ENCODE measurements around the gene NCOA3.

Gene NCOA3

DNA sequence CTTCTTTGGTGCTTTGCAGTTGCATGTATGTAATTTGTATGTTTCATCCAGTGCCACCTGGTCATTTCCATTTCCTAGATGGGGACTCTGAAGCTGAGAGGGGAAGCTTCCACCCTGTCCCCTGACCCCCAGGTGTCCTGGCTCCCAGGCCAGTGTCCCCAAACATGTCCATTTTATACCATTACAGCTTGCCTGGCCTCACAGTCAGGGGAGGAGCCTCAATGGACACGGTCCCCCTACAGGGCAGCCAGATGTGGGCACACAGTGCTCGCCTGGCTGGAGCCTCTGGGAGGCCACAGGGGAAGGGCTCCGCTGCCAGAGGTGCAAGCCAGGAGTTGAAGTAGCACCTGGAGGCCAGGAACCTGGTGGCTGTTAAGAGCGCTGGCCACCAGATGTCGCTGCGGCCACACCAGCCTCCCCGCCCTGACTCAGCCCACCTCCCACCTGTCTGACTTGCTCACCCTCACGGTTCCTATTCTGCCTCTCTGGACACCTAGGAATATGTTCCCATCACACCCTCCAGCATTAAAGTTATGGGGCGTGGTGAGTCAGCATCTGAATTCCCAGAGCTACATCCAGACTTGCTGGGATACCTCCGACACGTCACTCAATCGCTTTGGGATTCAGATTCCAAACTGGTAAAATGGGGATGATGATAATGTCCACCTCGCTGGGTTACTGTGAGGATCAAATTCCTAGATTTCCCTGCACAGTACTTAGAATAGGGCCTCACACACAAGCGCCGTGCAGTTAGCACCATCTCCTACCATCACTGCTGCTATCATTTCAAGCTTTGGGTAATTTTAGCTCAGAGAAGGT lies 176.2 kb downstream of the NCOA3 start:
- DNase-seq (ENCODE audit: low read depth in 2 of 2): peak; percentile 55

DNA sequence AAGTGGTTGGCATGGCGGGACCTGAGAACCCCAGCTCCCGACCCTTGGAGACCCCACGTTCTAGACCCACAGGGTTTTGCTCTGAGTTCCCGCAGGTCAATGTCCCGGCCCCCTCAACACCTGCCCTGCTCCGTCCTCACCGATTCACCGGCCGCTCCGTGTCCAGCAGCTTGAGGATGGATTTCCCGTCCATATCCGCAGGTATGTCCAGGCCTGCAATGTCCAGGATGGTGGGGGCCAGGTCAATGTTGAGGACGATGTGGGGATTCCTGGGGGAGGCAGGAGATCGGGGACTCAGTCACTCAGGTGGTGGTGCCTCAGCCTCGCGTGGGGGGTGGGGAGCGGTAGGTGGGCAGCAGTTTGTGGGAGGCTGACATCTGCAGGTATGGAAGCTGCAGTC lies 176.8 kb downstream of the NCOA3 start:
- DNase-seq (ENCODE audit: low read depth in 2 of 2): no peak

DNA sequence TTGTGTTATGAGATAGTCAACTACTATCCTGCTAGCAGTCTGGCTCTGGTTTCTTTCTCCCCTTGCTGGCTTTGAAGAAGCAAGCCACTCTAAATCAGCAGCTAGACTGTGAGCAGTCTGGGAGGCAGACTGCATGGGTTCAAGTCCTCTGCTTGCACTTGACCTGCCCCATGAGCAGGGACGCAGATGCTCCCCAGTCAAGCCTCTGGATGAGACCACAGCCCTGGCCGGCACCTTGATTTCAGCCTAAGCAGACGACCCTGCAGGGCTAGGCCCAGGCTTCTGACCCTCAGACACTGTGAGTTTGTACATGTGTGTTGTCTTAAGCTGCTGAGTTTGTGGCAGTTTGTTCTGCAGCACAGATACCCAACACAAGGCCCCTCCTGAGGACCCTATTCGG lies 177.8 kb downstream of the NCOA3 start:
- DNase-seq (ENCODE audit: low read depth in 2 of 2): no peak

DNA sequence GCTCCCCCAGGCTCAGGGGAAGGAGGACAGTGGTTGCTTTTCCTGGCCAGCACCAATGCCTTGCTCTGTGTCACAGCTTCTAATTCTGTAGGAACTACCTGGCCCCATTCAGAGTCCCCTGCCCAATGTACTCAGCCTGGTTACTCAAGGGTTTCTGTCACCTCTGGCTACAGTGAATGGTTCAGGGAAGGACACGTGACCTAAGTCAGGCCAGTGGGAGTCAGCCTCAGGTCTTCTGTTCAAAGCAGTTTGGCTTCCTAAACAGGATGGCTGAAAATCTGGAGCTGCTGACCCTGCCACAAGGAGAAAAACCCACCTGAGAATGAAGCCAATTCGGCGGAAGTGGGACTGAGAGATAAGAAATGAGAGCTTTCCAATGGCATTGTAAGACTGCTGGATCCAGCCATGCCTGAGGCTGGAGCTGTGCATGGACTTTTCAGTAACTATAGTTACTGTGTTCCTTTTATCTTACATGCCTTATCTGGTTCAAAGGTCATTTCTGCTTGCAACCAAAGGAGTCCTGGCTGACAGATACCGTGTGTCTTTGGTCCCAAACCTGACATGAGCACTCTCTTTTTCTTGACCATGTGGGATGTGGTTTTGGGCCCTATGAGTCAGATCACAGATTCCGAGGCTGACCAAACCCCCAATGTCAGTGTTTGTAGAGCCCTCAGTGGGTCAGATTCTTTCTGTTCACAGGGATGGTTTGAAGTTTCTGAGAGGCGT lies 179.3 kb downstream of the NCOA3 start:
- no peak for DNase-seq (ENCODE audit: low read depth in 2 of 2)

DNA sequence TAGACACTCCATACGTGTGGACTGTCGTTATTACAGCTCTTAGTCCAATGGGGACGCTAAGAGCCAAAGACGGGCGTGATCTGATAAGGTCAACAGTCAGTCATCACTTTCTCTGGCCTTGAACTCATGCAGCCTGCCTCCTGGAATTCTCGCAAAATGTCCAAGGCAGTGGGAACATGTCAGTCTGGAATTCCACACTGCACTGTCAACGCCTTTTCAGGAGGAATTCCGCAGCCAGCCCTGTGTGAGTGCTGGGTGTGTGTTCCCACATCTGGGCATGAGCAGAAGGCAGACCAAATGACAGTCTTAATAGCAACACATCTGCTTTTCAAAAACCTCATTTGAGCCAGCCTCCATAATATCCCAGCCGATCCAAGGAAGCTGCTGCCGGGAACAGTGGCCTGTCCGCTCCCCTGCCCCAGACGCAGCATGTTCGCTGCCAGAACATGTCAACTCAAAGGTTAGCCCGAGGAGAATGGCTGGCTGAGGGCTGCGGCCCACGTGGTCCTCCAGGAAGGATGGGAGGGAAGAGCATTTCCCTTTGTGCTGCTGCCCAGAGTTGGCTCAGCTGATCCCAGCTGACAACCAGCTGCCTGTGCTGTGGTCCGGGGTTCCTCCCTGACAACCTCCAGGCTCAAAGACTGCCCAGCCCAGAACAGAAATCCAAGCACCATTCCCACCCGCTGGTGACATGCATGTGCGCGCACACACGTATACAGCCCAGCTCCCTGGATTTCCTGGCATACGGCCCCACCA lies 180.5 kb downstream of the NCOA3 start:
- DNase-seq (ENCODE audit: low read depth in 2 of 2): no peak

DNA sequence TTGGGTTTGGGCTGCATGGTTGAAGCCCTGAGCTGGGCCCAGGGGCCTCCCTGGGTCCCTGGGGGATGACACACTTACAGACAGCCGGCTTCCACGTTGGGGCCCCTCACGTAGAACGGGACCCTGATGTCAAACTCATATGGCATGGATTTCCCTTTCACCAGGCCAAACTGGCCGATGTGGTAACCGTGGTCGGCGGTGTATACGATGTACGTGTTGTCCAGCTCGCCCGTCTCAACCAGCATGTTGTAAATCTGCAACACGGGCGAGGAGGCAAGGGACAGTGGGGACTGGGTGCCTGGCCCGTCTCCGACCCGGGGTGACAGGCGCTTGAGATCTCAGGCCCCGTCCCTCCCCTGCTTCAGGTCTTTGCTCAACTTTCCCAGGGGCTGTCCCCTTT lies 181.2 kb downstream of the NCOA3 start:
- no peak for DNase-seq (ENCODE audit: low read depth in 2 of 2)

DNA sequence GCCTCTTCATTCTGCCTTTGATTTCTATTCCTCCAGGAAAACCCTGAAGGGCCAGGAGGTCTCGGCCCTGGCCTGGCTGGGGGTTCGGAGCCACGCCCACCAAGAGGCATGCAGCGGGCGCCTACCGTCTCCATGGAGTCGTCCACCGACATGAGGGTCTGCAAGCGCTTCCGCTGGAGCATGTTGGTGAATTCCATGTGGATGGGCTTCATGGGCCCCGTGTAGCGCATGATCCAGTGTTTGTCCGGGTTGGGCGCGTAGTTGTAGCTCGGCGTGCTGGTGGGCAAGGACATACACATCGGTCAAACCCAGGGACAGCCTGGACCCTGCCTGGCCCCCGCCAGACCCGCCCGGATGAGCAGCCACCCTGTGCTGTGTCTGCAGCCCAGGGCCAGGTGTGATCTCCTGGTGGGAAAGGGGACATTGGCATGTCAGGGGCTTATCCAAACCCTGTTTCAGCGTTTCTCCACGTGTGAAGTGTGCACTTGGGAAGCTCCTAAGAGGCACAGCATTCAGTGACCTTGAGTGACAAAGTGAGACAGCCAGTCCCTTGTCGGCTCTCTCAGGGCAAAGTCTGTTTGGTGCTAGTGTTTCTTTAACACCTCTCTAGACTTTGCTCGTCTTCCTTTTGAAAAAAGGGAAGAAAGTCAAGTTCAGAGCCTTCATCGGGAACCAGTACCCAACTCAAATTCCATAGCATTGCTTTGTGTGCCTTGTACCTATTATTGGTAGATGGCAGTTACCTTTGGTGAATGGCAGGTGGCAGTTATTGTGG lies 182.8 kb downstream of the NCOA3 start:
- no peak for DNase-seq (ENCODE audit: low read depth in 2 of 2)

DNA sequence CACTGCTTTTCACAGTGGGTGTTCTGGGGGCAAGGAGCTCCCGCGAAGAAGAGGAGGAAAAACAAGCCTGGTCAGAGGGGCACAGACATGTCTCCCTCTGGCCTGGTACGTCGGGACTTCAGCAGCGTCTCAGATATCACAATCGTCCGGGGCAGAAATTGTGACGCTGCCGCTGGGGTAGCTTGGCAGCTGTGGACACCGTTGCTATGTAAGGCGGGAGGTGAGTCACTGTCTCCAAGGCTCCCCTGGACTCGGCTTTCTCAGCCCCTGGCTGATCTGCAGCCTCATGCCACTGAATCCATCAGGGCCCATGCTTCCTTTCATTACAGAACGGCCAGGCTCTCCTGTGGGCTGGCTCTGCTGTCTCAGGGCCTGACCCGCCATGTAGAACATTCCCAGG lies 184.9 kb downstream of the NCOA3 start:
- no peak for DNase-seq (ENCODE audit: low read depth in 2 of 2)

DNA sequence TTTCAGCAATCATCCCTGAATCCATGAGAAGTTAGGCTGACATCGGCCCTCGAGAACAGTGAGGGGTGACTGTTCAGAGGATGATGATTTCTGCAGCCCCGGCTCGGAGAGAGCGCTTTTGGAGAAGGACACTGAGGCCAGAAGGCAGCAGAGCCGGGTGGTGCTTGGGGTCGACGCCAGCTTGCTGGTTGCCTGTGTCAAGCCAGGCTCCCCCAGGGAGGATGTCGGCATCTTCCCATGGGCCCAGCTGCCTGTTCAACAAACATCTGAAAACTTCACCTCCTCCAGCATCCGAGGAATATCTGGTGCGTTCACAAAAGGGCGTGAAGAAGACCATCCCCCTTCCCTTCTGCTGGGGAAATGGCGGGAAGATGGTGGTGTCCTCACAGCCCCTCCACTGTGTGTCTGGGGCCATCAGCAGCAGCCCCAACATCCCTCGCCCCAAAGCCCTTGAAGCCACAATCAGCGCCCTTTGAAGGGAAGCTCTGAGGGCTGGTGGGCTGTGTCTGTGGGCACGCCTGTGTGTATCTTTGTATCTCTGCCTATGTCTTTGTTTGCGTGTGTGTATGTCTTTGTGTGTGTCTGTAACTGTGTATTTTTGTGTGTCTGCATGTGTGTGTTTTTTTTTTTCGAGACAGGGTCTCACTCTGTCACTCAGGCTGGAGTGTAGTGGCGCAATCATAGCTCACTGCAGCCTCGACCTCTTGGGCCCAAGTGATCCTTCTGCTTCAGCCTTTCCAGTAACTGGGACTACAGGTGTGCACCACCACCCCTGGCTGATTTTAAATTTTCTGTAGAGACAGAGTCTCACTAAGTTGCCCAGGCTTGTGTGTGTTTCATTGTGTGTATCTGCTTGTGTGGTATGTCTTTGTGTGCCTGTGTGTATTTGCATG lies 185.7 kb downstream of the NCOA3 start:
- no peak for DNase-seq (ENCODE audit: low read depth in 2 of 2)

DNA sequence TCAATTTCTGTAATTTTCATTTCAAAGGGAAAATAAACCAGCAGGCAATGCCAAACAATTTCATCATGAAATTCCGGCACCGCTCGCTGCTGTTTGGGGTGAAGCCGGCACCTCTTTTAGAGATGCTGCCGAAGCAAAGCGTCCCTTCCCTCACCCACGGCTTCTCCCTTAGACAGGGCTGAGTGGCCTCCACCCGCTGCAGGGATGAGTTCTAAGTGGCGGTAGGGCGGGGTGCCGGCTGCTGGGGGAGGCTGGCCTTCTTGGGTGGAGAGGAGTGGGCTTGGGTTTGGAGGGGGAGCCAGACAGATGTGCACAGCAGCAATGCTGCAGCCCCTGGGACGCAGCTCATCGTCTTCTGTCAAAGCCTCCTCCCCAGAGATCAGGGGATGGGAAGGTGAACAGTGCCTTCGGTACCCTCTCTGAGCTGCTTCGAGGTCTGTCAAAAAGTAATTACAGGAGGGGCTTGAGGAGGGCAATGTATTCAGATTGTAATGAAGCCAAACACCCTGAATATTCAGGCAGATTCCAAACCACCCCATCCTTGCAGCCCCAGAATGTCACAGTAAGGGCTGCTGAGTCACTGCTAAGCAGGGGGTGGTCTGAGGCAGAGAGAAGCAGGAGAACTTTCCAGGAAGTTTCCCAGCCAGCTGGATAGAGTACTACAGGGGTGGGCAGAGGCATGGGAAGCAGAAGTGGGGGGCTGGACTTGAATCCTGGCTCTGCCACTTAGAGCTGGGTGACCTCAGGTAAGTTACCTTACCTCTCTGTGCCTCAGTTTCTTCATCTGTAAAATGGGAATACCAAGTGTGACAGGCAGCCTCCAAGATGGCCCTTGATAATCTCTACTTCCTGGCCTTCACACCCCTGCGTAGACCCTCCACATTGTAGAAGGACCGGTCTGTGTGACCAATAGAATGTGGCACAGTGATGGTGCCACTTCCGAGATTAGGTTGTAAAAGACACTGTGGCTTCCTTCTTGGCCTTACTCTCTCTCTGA lies 187.0 kb downstream of the NCOA3 start:
- DNase-seq (ENCODE audit: low read depth in 2 of 2): no peak

DNA sequence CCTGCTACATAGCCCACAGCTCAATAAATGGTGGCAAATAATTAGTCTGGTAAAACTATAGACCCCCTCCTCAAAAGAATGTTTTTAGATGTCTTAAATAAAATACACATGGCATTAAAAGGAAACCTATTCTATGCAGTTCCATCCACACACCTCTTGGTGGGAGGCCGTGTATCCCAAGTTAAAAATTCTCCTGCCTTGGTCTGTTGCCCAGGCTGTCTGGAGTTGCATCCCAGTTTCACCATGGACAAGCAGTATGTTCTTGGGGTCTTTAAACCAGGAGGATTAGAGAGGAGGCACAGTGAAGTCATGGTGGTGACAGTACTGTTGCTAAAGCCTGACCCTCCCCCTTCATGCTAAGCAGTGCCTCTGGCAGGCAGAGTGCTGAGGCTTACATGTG lies 188.0 kb downstream of the NCOA3 start:
- DNase-seq (ENCODE audit: low read depth in 2 of 2): no peak

DNA sequence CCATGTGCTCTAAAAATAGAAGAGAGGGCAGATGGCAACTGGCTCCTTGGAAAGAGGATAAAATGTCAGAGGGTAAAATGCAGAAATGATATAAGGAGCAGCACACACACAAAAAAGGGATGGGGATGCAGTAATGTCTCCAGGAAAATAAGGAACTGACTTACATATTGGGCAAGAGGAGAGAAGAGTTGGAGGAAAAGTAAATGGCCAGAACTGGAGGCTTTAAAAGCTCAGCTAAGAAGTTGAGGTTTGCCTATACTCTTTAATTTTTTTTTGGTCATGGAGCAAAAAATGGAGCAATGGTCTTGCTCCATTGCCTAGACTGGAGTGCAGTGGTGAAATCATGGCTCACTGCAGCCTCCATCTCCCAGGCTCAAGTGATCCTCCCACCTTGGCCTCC lies 189.9 kb downstream of the NCOA3 start:
- no peak for DNase-seq (ENCODE audit: low read depth in 2 of 2)

DNA sequence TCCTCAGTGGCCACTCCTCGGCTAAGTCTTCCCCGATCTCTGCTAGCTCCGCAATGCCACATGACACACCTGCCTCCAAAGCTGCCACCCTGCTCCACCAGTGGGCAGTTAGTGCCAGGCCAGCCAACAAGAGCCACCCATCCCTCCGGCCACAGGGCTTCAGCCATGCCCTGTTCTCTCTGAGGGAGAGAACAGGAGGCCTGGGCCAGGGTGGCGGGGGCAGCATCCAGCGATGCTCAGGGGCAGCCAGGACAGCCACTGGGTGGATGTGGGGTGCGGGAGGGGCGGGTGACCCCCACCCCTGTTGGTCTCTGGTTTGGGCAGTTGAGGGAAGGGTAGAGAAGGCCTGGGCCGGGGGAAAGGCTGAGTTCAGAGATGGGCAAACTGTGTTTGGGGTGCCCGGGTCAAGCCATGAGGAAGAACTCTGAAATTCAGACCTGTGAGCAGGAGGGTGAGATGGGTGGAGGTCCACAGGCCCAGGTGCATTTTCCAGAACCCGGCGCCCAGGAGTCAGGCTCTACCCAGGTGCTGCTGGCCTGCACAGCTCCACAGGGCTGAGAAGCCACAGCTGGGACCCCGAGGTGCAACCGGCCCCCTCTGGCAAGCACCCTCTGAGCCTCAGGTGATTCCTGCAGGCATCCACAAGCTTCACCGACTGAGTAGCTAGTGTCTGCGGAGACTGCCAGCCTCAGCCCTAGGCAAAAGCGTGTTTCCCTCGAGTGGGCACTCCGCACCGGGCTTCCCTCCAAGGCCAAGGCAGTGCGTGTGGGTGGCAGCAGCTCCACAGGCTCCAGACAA lies 192.5 kb downstream of the NCOA3 start:
- DNase-seq (ENCODE audit: low read depth in 2 of 2): no peak

DNA sequence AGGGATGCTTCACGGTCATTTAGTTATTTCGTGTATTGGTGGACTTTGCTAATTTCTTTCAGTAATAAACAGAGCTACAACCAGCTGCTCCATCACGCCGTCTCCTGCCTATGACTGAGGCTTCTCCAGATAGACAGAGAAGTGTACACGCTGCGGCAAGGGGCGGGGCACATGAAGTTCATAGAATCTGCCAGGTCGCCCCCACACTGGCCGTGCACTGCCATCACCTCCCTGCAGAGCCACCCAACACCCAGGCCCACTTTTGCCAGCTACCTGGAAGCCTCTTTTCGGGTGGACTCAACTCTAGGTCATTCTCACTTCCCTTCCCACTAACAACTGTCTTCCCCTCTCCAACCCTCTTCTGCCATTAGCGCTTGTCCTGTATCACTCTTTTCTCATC lies 195.2 kb downstream of the NCOA3 start:
- no peak for DNase-seq (ENCODE audit: low read depth in 2 of 2)

DNA sequence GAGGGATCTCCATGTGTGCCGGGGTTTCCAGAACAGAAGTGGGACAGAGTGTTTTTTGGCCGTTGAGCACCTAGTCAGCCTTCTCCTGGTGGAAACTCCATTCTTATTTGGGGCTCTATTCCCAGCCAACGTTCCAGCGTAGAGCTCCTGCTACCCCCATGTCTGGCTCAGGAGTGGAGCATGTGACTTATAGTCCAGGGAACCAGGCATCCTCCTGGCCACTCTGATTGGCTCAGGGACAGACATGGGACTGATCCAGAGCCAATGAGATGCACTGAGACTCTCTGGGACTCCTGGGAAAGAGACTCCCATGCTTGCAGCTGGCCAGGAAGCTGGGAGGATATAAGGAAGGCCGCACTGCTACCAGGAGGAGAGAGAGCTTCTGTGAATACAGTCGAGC lies 196.5 kb downstream of the NCOA3 start:
- no peak for DNase-seq (ENCODE audit: low read depth in 2 of 2)

DNA sequence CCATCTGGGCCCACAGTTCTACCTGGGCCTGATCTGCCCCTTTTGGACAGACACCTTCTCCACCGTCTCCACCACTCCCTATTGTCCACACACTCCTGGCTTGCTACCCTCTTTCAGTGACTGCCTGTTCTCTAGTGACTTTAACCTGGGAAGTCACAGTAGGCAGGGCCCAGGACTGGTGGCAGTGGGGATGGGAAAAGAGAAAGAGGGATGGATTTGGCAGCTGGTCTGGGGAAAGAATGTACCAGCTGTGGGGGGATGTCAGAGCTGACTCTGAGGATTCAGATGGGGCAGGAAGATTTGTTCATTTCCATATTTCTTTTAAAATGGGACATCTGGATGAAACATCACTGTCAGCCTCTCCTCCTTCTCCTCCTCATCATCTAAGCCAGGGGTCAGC lies 198.1 kb downstream of the NCOA3 start:
- DNase-seq (ENCODE audit: low read depth in 2 of 2): no peak

DNA sequence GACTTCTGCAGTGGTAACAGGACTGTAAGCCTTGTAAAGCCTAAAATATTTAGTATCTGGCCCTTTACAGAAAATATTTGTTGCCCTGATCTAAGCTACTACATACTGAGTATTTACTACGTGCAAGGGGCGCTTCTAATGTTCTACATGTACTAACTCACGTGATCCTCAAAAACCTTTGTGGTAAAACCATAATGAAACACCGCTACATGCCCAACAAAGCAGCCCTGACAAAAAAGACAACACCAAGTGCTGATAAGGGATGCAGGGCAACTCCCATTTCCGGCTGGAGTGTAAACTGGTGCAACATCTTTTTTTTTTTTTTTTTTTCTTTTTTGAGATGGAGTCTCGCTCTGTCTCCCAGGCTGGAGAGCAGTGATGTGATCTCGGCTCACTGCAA lies 198.6 kb downstream of the NCOA3 start:
- no peak for DNase-seq (ENCODE audit: low read depth in 2 of 2)

DNA sequence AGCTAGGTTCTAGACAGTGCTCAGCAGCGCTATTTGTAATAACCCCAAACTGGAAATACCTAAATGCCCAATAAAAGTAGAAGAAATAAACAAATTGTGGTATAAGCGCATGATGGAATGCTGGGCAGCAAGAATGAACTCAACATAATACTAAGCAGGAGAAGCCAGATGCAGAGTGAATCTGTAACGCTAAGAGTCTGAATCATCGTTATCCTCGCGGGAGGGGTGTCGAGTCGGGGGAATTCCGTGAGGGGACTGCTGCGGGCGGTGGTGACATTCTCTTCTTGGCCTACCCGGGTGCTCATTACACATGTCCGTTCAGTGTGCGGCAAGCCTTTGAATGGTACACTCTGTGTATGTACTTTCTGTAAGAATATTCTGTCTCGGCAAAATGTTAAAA lies 199.9 kb downstream of the NCOA3 start:
- DNase-seq (ENCODE audit: low read depth in 2 of 2): no peak

DNA sequence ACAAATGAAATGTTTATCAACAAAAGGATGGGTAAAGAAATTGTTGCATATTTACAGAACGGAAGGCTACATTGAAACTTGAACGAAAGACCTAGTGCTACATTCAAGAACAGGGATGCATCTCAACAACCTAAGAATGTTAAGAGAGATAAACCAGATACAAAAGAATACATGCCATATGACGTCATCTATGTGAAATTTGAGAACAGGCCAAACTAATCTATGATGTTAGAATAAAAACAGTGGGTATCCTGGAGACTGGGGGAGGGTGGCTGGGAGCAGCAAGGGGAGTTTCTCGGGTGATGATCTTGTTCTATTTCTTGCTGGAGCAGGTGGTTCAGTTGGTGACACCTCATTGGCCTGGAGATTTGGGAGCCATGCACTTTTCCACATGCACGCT lies 202.1 kb downstream of the NCOA3 start:
- DNase-seq (ENCODE audit: low read depth in 2 of 2): no peak

All from activated CD4-positive, alpha-beta T cell treated with anti-CD3 and anti-CD28 coated beads for 24 hours (primary cell).